Right lung (tissue), 10 donors: Measurements from ENCODE around the gene PARP11. TPM values are rescaled to one million over a fixed set of nuclear protein-coding genes. Genes with fewer than 3 reads are reported as not detected.

Experiments
- DNase-seq, 2 donors: peaks; one replicate each; pipeline ENCODE4 v3.0.0-alpha.2; 2013
- long read RNA-seq, 8 donors: transcript quantifications; one replicate each; lab custom pipeline, GENCODE V29; 2026
- polyA plus RNA-seq, 5 donors: library from polyadenylated mRNA; unstranded; fragments of 120-200 nt; gene quantifications; one replicate each; pipeline versions ENCODE4 v1.2.1 to v1.2.3, GENCODE V29; 2013; ENCODE audit warnings: inconsistent platforms in 1 of 5, low replicate concordance in 1 of 5; ENCODE audit not compliant: insufficient read length in 5 of 5, insufficient read depth in 1 of 5

The PARP11 gene
- 10 to 100 TPM; 11.4 to 22.7 (median 16.6) TPM for polyA plus RNA-seq
- long read RNA-seq, donor 1, full-length matches to known transcripts = 4 of 4 reads
- long read RNA-seq, donor 1, partial matches to known transcripts = 0 of 4 reads
- long read RNA-seq, donor 1, other reads (novel, unspliced or antisense) = 0 of 4 reads
- long read RNA-seq, donor 2, full-length matches to known transcripts = 2 of 2 reads
- long read RNA-seq, donor 2, partial matches to known transcripts = 0 of 2 reads
- long read RNA-seq, donor 2, other reads (novel, unspliced or antisense) = 0 of 2 reads
- long read RNA-seq, donor 3, full-length matches to known transcripts = 2 of 2 reads
- long read RNA-seq, donor 3, partial matches to known transcripts = 0 of 2 reads
- long read RNA-seq, donor 3, other reads (novel, unspliced or antisense) = 0 of 2 reads
- long read RNA-seq, donor 4, full-length matches to known transcripts = 1 of 1 reads
- long read RNA-seq, donor 4, partial matches to known transcripts = 0 of 1 reads
- long read RNA-seq, donor 4, other reads (novel, unspliced or antisense) = 0 of 1 reads
- long read RNA-seq, donor 5, full-length matches to known transcripts = 1 of 1 reads
- long read RNA-seq, donor 5, partial matches to known transcripts = 0 of 1 reads
- long read RNA-seq, donor 5, other reads (novel, unspliced or antisense) = 0 of 1 reads
- long read RNA-seq, donor 6, full-length matches to known transcripts = 4 of 4 reads
- long read RNA-seq, donor 6, partial matches to known transcripts = 0 of 4 reads
- long read RNA-seq, donor 6, other reads (novel, unspliced or antisense) = 0 of 4 reads
- long read RNA-seq, donor 7, full-length matches to known transcripts = 4 of 4 reads
- long read RNA-seq, donor 7, partial matches to known transcripts = 0 of 4 reads
- long read RNA-seq, donor 7, other reads (novel, unspliced or antisense) = 0 of 4 reads
- long read RNA-seq, donor 8, full-length matches to known transcripts = 3 of 3 reads
- long read RNA-seq, donor 8, partial matches to known transcripts = 0 of 3 reads
- long read RNA-seq, donor 8, other reads (novel, unspliced or antisense) = 0 of 3 reads

- peak; percentile 97 to 98 for DNase-seq
Observed at GRCh38 chr12:3872800-3873636, at the start of gene PARP11. TSS of gene PARP11 (minus strand) at chr12:3873399. CDS start at chr12:3873229, 170 bp downstream.

- no peak for DNase-seq
Observed at GRCh38 chr12:3922033-3922432, 48.8 kb upstream of the PARP11 start.

- DNase-seq = no peak
Observed at GRCh38 chr12:3921526-3921925, 48.3 kb upstream of the PARP11 start.

- no peak for DNase-seq
Observed at GRCh38 chr12:3921151-3921471, 47.9 kb upstream of the PARP11 start.

- no peak for DNase-seq
Observed at GRCh38 chr12:3920351-3921150, 47.4 kb upstream of the PARP11 start.

- DNase-seq = no peak
Observed at GRCh38 chr12:3913278-3913677, 40.1 kb upstream of the PARP11 start.

- DNase-seq = no peak
Observed at GRCh38 chr12:3912863-3913262, 39.7 kb upstream of the PARP11 start.

GRCh38 chr12:3911409-3911808 is 38.2 kb upstream of the PARP11 start:
- no peak for DNase-seq

GRCh38 chr12:3905664-3906063 is 32.5 kb upstream of the PARP11 start:
- no peak for DNase-seq

GRCh38 chr12:3904999-3905398 is 31.8 kb upstream of the PARP11 start:
- DNase-seq = no peak

GRCh38 chr12:3902921-3903320 is 29.7 kb upstream of the PARP11 start:
- DNase-seq = no peak

GRCh38 chr12:3901116-3901515 is 27.9 kb upstream of the PARP11 start:
- no peak for DNase-seq

GRCh38 chr12:3898756-3899155 is 25.6 kb upstream of the PARP11 start:
- DNase-seq = no peak

GRCh38 chr12:3897371-3897971 is 24.3 kb upstream of the PARP11 start:
- DNase-seq = no peak

GRCh38 chr12:3896801-3897351 is 23.7 kb upstream of the PARP11 start:
- DNase-seq = no peak

- no peak for DNase-seq
Observed at GRCh38 chr12:3896356-3896755, 23.2 kb upstream of the PARP11 start.

GRCh38 chr12:3892631-3893030 is 19.4 kb upstream of the PARP11 start:
- no peak for DNase-seq

- no peak for DNase-seq
Observed at GRCh38 chr12:3891201-3891600, 18.0 kb upstream of the PARP11 start.

GRCh38 chr12:3888659-3889058 is 15.5 kb upstream of the PARP11 start:
- no peak for DNase-seq
